ENCODE data around the gene CPED1. TPM values are rescaled to one million over a fixed set of nuclear protein-coding genes. Genes with fewer than 3 reads are reported as not detected.

CPED1 gene
- total RNA-seq, 1 donor from 2014 or later: 0.09 TPM

GRCh38 chr7:121077165-121077630, 88.7 kb downstream of the CPED1 start:
- Mint-ChIP-seq H3K4me1 (peaks cover 4% of the 10 kb centered on the region), H3K9me3 (no peaks in the 10 kb centered on the region), H3K27ac (no peak overlapping the region), H3K27me3 (peaks cover 3% of the 10 kb centered on the region), H3K36me3 (ENCODE audit: low read depth) (no peaks in the 10 kb centered on the region), H3K4me3 (no peak overlapping the region)
- DNase-seq (no peak), ATAC-seq (ENCODE audit: low read depth) (no peak)
- TF ChIP-seq CTCF (IDR thresholded peaks at IDR 0.05): no peak
- ChIA-PET POLR2A (no interaction called here), CTCF (interaction anchor here (1.6 kb wide), 1 partner anchor 285 kb away, joined by 4 read pairs; no protein-coding TSS in a partner anchor)
- intact Hi-C loops (cut with micrococcal nuclease): no loop called here

- peaks cover 4% of the 10 kb centered on the region for H3K4me1 Mint-ChIP-seq
- POLR2A ChIA-PET: no interaction called here
- no peak overlapping the region for H3K4me3 Mint-ChIP-seq
- no peaks in the 10 kb centered on the region for H3K9me3 Mint-ChIP-seq
- peaks cover 3% of the 10 kb centered on the region for H3K27me3 Mint-ChIP-seq
- no peaks in the 10 kb centered on the region for H3K36me3 Mint-ChIP-seq (ENCODE audit: low read depth)
- CTCF ChIA-PET: no interaction called here
- intact Hi-C loops (cut with micrococcal nuclease): no loop called here
- no peak overlapping the region for H3K27ac Mint-ChIP-seq
- TF ChIP-seq CTCF (IDR thresholded peaks at IDR 0.05): no peak
- ATAC-seq (ENCODE audit: low read depth) (no peak), DNase-seq (no peak)
Measured at GRCh38 chr7:121078701-121079227, 90.3 kb downstream of the CPED1 start.

- Mint-ChIP-seq H3K36me3 (ENCODE audit: low read depth) (no peaks in the 10 kb centered on the region), H3K4me1 (peaks cover 4% of the 10 kb centered on the region), H3K4me3 (no peak overlapping the region), H3K9me3 (no peaks in the 10 kb centered on the region), H3K27ac (no peak overlapping the region), H3K27me3 (peaks cover 3% of the 10 kb centered on the region)
- POLR2A ChIA-PET: no interaction called here
- no peak for ATAC-seq (ENCODE audit: low read depth)
- TF ChIP-seq CTCF (IDR thresholded peaks at IDR 0.05): no peak
- intact Hi-C loops (cut with micrococcal nuclease): no loop called here
- CTCF ChIA-PET: no interaction called here
- DNase-seq: no peak
Measured at GRCh38 chr7:121079425-121080169, 91.1 kb downstream of the CPED1 start.

GRCh38 chr7:121080257-121080912, 91.9 kb downstream of the CPED1 start:
- no peaks in the 10 kb centered on the region for H3K36me3 Mint-ChIP-seq (ENCODE audit: low read depth)
- ATAC-seq (ENCODE audit: low read depth) (no peak), DNase-seq (no peak)
- peaks cover 3% of the 10 kb centered on the region for H3K27me3 Mint-ChIP-seq
- POLR2A ChIA-PET: no interaction called here
- no peaks in the 10 kb centered on the region for H3K9me3 Mint-ChIP-seq
- peaks cover 4% of the 10 kb centered on the region for H3K4me1 Mint-ChIP-seq
- no peak overlapping the region for H3K4me3 Mint-ChIP-seq
- CTCF ChIA-PET: interaction anchor here (4.5 kb wide), 1 partner anchor 93 kb away, joined by 48 read pairs; the partner anchor contains the start of gene CPED1
- no peak overlapping the region for H3K27ac Mint-ChIP-seq
- intact Hi-C loops (cut with micrococcal nuclease): no loop called here
- TF ChIP-seq CTCF (IDR thresholded peaks at IDR 0.05): no peak

GRCh38 chr7:121080913-121081326, 92.4 kb downstream of the CPED1 start:
- no peaks in the 10 kb centered on the region for H3K9me3 Mint-ChIP-seq
- ATAC-seq (ENCODE audit: low read depth): no peak
- CTCF ChIA-PET: interaction anchor here (1.0 to 4.5 kb wide), 4 partner anchors 26 to 289 kb away, joined by 3 to 48 read pairs (median 8); partner anchors contain the start of gene CPED1
- no peaks in the 10 kb centered on the region for H3K36me3 Mint-ChIP-seq (ENCODE audit: low read depth)
- H3K27ac Mint-ChIP-seq: no peak overlapping the region
- no peak for DNase-seq
- H3K4me3 Mint-ChIP-seq: no peak overlapping the region
- peaks cover 7% of the 10 kb centered on the region for H3K4me1 Mint-ChIP-seq
- TF ChIP-seq CTCF (IDR thresholded peaks at IDR 0.05): no peak
- intact Hi-C loops (cut with micrococcal nuclease): loop anchor here (1.0 kb wide), 3 partner anchors 94 to 289 kb away; no protein-coding TSS in a partner anchor
- POLR2A ChIA-PET: interaction anchor here (1.0 kb wide), 1 partner anchor 131 kb away, joined by 11 read pairs; the partner anchor contains the start of gene ING3
- H3K27me3 Mint-ChIP-seq: peaks cover 3% of the 10 kb centered on the region
